GM23338 (cell line): ENCODE data around the gene EPB41L4A. TPM values are rescaled to one million over a fixed set of nuclear protein-coding genes. Genes with fewer than 3 reads are reported as not detected.

Experiments
- ATAC-seq: fragments of 200-7000 bp; cut with Tn5 transposase; 3 replicates; pipeline ENCODE4 v1.9.1; 2020
- DNase-seq: peaks from one replicate; pipeline ENCODE4 v3.0.0-alpha.2; 2015; ENCODE audit warnings: low spot score
- H2AFZ ChIP-seq: fragments of 200-600 bp; sonication (generic); 2 replicates; pipeline ENCODE4 v1.8.0; 2016; ENCODE audit warnings: antibody characterized with exemption, mild to moderate bottlenecking, moderate library complexity
- H3F3A ChIP-seq: fragments of 200-600 bp; sonication (generic); replicated peaks from 2 replicates; pipeline ENCODE4 v1.8.0; 2017; ENCODE audit warnings: antibody characterized with exemption, mixed run types, low read depth
- H3K27ac ChIP-seq: fragments of 200-600 bp; sonication (generic); 2 replicates; pipeline ENCODE4 v1.6.1; 2016; ENCODE audit warnings: low read depth
- H3K27me3 ChIP-seq: fragments of 200-600 bp; sonication (generic); 2 replicates; pipeline ENCODE4 v1.8.0; 2016; ENCODE audit warnings: mild to moderate bottlenecking, mixed run types, moderate library complexity; ENCODE audit not compliant: insufficient read depth
- H3K36me3 ChIP-seq: fragments of 200-600 bp; sonication (generic); 2 replicates; pipeline ENCODE4 v1.8.0; 2016; ENCODE audit warnings: mild to moderate bottlenecking; ENCODE audit not compliant: insufficient read depth
- H3K4me1 ChIP-seq: fragments of 200-600 bp; sonication (generic); 2 replicates; pipeline ENCODE4 v1.8.0; 2016; ENCODE audit warnings: mild to moderate bottlenecking, moderate library complexity; ENCODE audit not compliant: insufficient read depth
- H3K4me2 ChIP-seq: fragments of 200-600 bp; sonication (generic); 2 replicates; pipeline ENCODE4 v1.7.1; 2017; ENCODE audit warnings: mixed run types
- H3K4me3 ChIP-seq: fragments of 200-600 bp; sonication (generic); 2 replicates; pipeline ENCODE4 v1.6.1; 2016; ENCODE audit warnings: mixed run types
- H3K79me2 ChIP-seq: fragments of 200-600 bp; sonication (generic); replicated peaks from 2 replicates; pipeline ENCODE4 v1.8.0; 2017; ENCODE audit warnings: mild to moderate bottlenecking; ENCODE audit not compliant: insufficient read depth
- H3K9me2 ChIP-seq: fragments of 200-600 bp; sonication (generic); 2 replicates; pipeline ENCODE4 v1.8.0; 2017; ENCODE audit not compliant: insufficient read depth
- H4K20me1 ChIP-seq: fragments of 200-600 bp; sonication (generic); replicated peaks from 2 replicates; pipeline ENCODE4 v1.8.0; 2017; ENCODE audit warnings: mild to moderate bottlenecking; ENCODE audit not compliant: insufficient read depth
- H3K27ac Mint-ChIP-seq: 2 replicates; pipeline ENCODE4 v1.8.0; 2020; ENCODE audit warnings: inconsistent platforms, mild to moderate bottlenecking, moderate library complexity, mixed read lengths
- H3K27me3 Mint-ChIP-seq: 3 replicates; pipeline ENCODE4 v1.8.0; 2022; ENCODE audit warnings: low read depth, mild to moderate bottlenecking, moderate library complexity, mixed read lengths, inconsistent platforms; ENCODE audit not compliant: insufficient read depth, poor library complexity
- H3K36me3 Mint-ChIP-seq: 3 replicates; pipeline ENCODE4 v1.8.0; 2021; ENCODE audit warnings: low read depth, mild to moderate bottlenecking, inconsistent platforms, moderate library complexity, mixed read lengths
- H3K4me1 Mint-ChIP-seq: 3 replicates; pipeline ENCODE4 v1.8.0; 2020; ENCODE audit warnings: mild to moderate bottlenecking, inconsistent platforms, mixed read lengths
- H3K4me3 Mint-ChIP-seq: 3 replicates; pipeline ENCODE4 v1.8.0; 2021; ENCODE audit warnings: moderate library complexity, mild to moderate bottlenecking, inconsistent platforms, mixed read lengths
- H3K9me3 Mint-ChIP-seq: 3 replicates; pipeline ENCODE4 v1.8.0; 2020; ENCODE audit warnings: moderate library complexity, mild to moderate bottlenecking, inconsistent platforms, mixed read lengths
- REST ChIP-seq: IDR thresholded peaks from one replicate; pipeline ENCODE4 v1.6.1; 2018; ENCODE audit warnings: antibody characterized with exemption; ENCODE audit not compliant: unreplicated experiment
- ZNF462 ChIP-seq: fragments of 250-450 bp; sonication (Bioruptor Pico); IDR thresholded peaks from 2 replicates; pipeline ENCODE4 v1.5.0; 2020; ENCODE audit warnings: mild to moderate bottlenecking, moderate library complexity
- polyA plus RNA-seq: library from polyadenylated mRNA; unstranded; fragments of >200 nt; fragmentation: Nextera tagmentation; extraction: Ambion mirVana; gene quantifications from 2 replicates; pipeline ENCODE4 v1.2.1, GENCODE V29; 2016
- total RNA-seq: library from RNA; depleted of rRNA; stranded (reverse); fragments of >200 nt; shearing (Covaris generic); gene quantifications from 2 replicates; pipeline ENCODE4 v1.2.3, GENCODE V29; 2014

The EPB41L4A gene
- total and polyA plus RNA-seq, 2 experiments from 2014 or later: 5.7 to 6.0 TPM

GRCh38 chr5:112217843-112218579 lies 201.1 kb downstream of the EPB41L4A start (continued):
- TF ChIP-seq ZNF462 (CRISPR knock-in tag): no peak

- no peaks in the 10 kb centered on the region for H4K20me1 ChIP-seq
- no peak overlapping the region for H3K4me3 Mint-ChIP-seq
- no peak overlapping the region for H2AFZ ChIP-seq
- peaks cover 2% of the 10 kb centered on the region for H3K27me3 Mint-ChIP-seq
- no peak overlapping the region for H3K27ac ChIP-seq
- no peaks in the 10 kb centered on the region for H3K36me3 ChIP-seq
- H3K4me2 ChIP-seq: no peak overlapping the region
- no peak overlapping the region for H3K27ac Mint-ChIP-seq
- H3K9me2 ChIP-seq: no peaks in the 10 kb centered on the region; the same call in 1 of the 2 replicates
- H3K4me1 Mint-ChIP-seq: peaks cover 10% of the 10 kb centered on the region; the same call in 2 of the 3 replicates
- H3F3A ChIP-seq: no peaks in the 10 kb centered on the region
- DNase-seq (no peak), ATAC-seq (no peak)
- H3K27me3 ChIP-seq: no peaks in the 10 kb centered on the region
- H3K4me1 ChIP-seq: 0 out of 2 replicates have a peak, but pooled peaks cover 6% of the 10 kb centered on the region
- no peak overlapping the region for H3K4me3 ChIP-seq
- TF ChIP-seq REST: no peak
- H3K36me3 Mint-ChIP-seq: no peaks in the 10 kb centered on the region
- no peaks in the 10 kb centered on the region for H3K79me2 ChIP-seq
- no peaks in the 10 kb centered on the region for H3K9me3 Mint-ChIP-seq
These were observed 202.9 kb downstream of the EPB41L4A start for GRCh38 chr5:112216140-112216539.
